Adrenal gland (tissue), 12 donors: Measurements from ENCODE around the gene GPRC5A. TPM values are rescaled to one million over a fixed set of nuclear protein-coding genes. Genes with fewer than 3 reads are reported as not detected.
"Not testable (repeated sequence)": the region's sequence is repeated elsewhere in the genome, so short reads cannot be mapped to it uniquely, and the experiment has no call there.

Source experiments
- DNase-seq, 7 donors: peaks; one replicate each; pipeline ENCODE4 v3.0.0-alpha.2; 2019 to 2020
- H3K27ac ChIP-seq, 5 donors: fragments of 200-600 bp; sonication (generic) in 4 of 5; 1 replicate in 3 of 5; 2 replicates in 2 of 5; pipeline versions ENCODE4 v1.5.1 to v1.8.0; 2016 to 2020; ENCODE audit warnings: mild to moderate bottlenecking in 1 of 5
- H3K27me3 ChIP-seq: fragments of 200-600 bp; 2 replicates; pipeline ENCODE4 v1.8.0; 2021
- H3K36me3 ChIP-seq, 2 donors: fragments of 200-600 bp; replicated peaks in 1 of 2; 1 replicate in 1 of 2; 2 replicates in 1 of 2; pipeline versions ENCODE4 v1.5.1 to v1.8.0; 2018 to 2022
- H3K4me1 ChIP-seq, 2 donors: fragments of 200-600 bp; replicated peaks in 1 of 2; 1 replicate in 1 of 2; 2 replicates in 1 of 2; pipeline versions ENCODE4 v1.5.1 to v1.8.0; 2018 to 2021
- H3K4me3 ChIP-seq, 4 donors: fragments of 200-600 bp; sonication (generic) in 3 of 4; one replicate each; pipeline ENCODE4 v1.5.1; 2016 to 2018
- H3K9me3 ChIP-seq, 3 donors: fragments of 200-600 bp; sonication (generic) in 1 of 3; replicated peaks in 1 of 3; 1 replicate in 2 of 3; 2 replicates in 1 of 3; pipeline versions ENCODE4 v1.5.1 to v1.8.0; 2016 to 2021
- POLR2A ChIP-seq, 2 donors: fragments of 450-650 bp; IDR thresholded peaks; one replicate each; pipeline ENCODE4 v1.6.1; 2017; ENCODE audit warnings: antibody characterized with exemption in 2 of 2, mild to moderate bottlenecking in 2 of 2, moderate library complexity in 1 of 2
- WGBS, 4 donors: extraction: QIAGEN DNeasy Blood & Tissue Kit in 2 of 4; methylation state at CpG; one replicate each; pipeline versions ENCODE4 v1.1.5 to v1.1.7; 2013 to 2017; 5-methylcytosine and 5-hydroxymethylcytosine counted together
- intact Hi-C, 2 donors: fragments of 100-400 bp; cut with DNase I; formaldehyde crosslinking; loops; one replicate each; pipeline versions ENCODE4 v1.14.1 to v1.15.0; 2022 to 2023
- polyA plus RNA-seq, 3 donors: library from polyadenylated mRNA; stranded (reverse); fragments of 200-250 nt in 2 of 3; fragments of 350-450 nt in 1 of 3; fragmentation: Illumina TruSeq in 1 of 3; extraction: RNeasy Lipid Tissue Mini Kit (QIAGEN cat#74804) in 1 of 3; gene quantifications; one replicate each; pipeline ENCODE4 v1.2.3, GENCODE V29; 2013 to 2014
- total RNA-seq, 9 donors: library from RNA; depleted of rRNA in 4 of 9; stranded (reverse); fragments of >200 nt in 4 of 9; fragments of 120-200 nt in 1 of 9; fragmentation: NEBNext Ultra II Directional in 1 of 9; extraction: Animal tissue kit (Norgen Biotek cat#: 25700) in 1 of 9; gene quantifications; one replicate each; pipeline versions ENCODE4 v1.1.0 to v1.2.4, GENCODE V29; 2013 to 2023
- TF ChIP-seq, protein P1 (sequence below), 6 experiments: fragments of 450-650 bp in 4 of 6; fragments of 200-600 bp in 2 of 6; sonication (generic) in 1 of 6; IDR thresholded peaks; 1 replicate in 5 of 6; 2 replicates in 1 of 6; pipeline versions ENCODE4 v1.5.1 to v1.8.0; 2016 to 2021; ENCODE audit warnings: antibody characterized with exemption in 6 of 6, mild to moderate bottlenecking in 2 of 6, moderate library complexity in 1 of 6
- donor health status: healthy with polysubstance abuse.
- donor health status: Bipolar disorder and iron deficiency.
- donor health status: DM: yes; HTN: yes; CAD: no.
- donor health status: DM: no; HTN: no; CAD: no.
- donor health status: DM: no; HTN: no; CAD: no.
- donor health status: DM: yes; HTN: yes; CAD: no.

Gene GPRC5A
- total and polyA plus RNA-seq, 12 donors = 0.33 to 22.3 (median 6.2) TPM

DNA sequence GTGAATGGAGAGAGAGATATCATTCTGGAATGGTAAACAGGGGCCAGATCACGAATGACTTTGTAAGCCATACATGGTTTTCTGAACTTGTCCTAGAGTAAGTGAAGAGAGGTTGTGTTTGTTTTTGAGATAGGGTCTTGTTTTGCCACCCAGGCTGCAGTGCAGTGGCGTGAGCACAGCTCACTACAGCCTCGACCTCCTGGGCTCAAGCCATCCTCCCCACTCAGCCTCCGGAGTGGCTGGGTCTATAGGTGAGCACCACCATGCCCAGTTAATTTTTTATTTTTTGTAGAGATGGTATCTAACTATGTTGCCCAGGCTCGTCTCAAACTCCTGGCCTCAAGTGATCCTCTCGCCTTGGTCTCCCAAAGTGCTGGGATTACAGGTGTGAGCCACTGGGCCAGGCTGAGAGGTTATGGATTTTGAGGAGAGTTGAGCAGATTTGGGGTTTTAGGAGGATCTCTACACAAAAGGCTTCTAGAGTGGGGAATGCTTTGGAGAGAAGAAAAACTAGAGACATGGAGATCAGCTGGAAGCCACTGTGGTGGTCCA is 19.7 kb upstream of the GPRC5A start:
- intact Hi-C loops = no loop called here
- no peaks in the 10 kb centered on the region for H3K36me3 ChIP-seq
- H3K9me3 ChIP-seq = no peaks in the 10 kb centered on the region
- H3K27ac ChIP-seq = no peak overlapping the region
- 82 to 87% (median 84%) methylated on average over 5 to 6 of the region's 6 CpGs for WGBS, 4 donors
- TF ChIP-seq POLR2A (IDR thresholded peaks at IDR 0.05) = no peak
- TF ChIP-seq, protein P1, sequence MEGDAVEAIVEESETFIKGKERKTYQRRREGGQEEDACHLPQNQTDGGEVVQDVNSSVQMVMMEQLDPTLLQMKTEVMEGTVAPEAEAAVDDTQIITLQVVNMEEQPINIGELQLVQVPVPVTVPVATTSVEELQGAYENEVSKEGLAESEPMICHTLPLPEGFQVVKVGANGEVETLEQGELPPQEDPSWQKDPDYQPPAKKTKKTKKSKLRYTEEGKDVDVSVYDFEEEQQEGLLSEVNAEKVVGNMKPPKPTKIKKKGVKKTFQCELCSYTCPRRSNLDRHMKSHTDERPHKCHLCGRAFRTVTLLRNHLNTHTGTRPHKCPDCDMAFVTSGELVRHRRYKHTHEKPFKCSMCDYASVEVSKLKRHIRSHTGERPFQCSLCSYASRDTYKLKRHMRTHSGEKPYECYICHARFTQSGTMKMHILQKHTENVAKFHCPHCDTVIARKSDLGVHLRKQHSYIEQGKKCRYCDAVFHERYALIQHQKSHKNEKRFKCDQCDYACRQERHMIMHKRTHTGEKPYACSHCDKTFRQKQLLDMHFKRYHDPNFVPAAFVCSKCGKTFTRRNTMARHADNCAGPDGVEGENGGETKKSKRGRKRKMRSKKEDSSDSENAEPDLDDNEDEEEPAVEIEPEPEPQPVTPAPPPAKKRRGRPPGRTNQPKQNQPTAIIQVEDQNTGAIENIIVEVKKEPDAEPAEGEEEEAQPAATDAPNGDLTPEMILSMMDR (IDR thresholded peaks at IDR 0.05) = no peak
- DNase-seq = no peak
- no peaks in the 10 kb centered on the region for H3K27me3 ChIP-seq
- H3K4me1 ChIP-seq = no peaks in the 10 kb centered on the region
- no peak overlapping the region for H3K4me3 ChIP-seq

DNA sequence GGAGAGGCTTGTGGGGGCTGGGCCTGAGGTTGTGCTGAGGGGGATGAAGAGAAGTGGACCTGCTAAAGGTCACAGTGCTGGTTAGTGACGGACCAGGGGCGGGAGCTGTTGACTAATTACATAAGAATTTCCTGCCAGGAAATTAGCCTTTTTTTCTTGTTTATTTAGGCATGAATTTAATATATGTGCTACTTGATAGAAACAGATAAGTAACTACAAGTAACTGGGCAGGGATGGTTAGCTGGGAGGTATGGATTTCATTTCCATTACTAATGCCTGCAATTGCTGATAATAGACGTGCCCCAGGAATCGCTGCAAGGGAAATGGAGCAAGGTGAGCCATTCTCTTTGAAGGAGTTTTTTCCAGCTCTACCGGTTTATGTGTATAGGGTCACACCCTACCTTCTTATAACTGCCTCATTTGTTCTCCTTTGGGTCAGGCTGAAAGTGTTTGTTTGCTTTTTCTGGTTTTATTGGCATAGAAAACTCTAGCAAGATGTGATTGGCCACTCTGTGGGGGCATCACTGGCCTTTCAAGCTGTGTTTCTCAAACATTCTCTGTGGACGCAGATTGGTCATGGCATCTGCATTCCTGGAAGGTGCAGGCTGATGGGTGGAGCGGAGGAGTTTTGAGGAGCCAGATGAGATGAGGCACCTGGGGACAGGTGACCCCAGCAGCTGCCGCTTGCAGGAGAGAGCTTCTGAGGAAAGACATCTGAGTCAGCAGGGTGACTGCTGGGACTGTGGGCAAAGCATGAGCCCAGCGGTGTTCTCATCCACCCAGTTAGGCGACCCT is 19.0 kb upstream of the GPRC5A start:
- Histone ChIP-seq H3K9me3 (no peaks in the 10 kb centered on the region), H3K36me3 (no peaks in the 10 kb centered on the region), H3K4me3 (no peak overlapping the region), H3K27me3 (no peaks in the 10 kb centered on the region), H3K4me1 (no peaks in the 10 kb centered on the region), H3K27ac (no peak overlapping the region)
- TF ChIP-seq POLR2A (IDR thresholded peaks at IDR 0.05) = no peak
- TF ChIP-seq, protein P1 (IDR thresholded peaks at IDR 0.05) = no peak
- DNase-seq = no peak
- 68 to 77% (median 69%) methylated on average over 8 to 10 of the region's 10 CpGs for WGBS, 4 donors
- intact Hi-C loops = no loop called here

DNA sequence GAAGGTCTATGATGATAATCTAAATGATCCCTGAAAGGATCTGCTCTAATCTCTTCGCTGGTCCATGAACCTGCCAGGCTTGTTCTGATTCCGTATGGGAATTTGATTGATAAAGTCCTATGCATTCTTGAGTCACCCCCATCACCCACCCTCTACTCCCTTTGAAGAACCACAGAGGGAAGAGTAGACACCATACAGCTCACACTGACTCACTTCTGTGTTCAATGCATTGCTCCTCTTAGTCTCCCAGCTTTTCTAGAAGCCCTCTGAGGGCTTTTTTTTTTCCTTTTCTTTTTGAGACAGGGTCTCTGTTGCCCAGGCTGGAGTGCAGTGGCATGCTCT is 18.5 kb upstream of the GPRC5A start:
- no peak overlapping the region for H3K27ac ChIP-seq
- H3K4me1 ChIP-seq = no peaks in the 10 kb centered on the region
- intact Hi-C loops = no loop called here
- 84 to 90% (median 90%) methylated on average over 2 of the region's 2 CpGs for WGBS, 4 donors
- no peaks in the 10 kb centered on the region for H3K9me3 ChIP-seq
- no peak for DNase-seq
- H3K36me3 ChIP-seq = no peaks in the 10 kb centered on the region
- TF ChIP-seq POLR2A (IDR thresholded peaks at IDR 0.05) = no peak
- TF ChIP-seq, protein P1 (IDR thresholded peaks at IDR 0.05) = no peak
- no peaks in the 10 kb centered on the region for H3K27me3 ChIP-seq
- no peak overlapping the region for H3K4me3 ChIP-seq

DNA sequence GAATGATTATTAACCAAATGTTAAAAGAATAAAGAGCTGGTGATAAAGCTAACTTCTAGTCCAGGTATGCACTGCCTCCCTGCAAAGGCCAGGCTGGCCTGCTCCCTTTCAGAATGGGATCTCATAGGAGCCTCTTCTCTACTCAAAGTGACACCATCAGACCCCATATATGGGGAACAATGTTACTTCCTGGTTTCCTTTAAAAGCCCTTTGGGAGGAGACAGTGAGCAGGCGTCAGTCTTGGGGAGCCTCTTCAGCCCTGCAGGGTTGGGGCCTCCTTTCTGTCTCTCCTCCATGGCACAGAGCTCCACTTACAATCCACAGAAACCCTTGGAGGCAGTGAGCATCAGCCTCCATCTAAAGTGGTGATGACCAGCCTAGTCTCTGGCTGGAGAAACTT is 17.3 kb upstream of the GPRC5A start:
- Histone ChIP-seq H3K9me3 (no peaks in the 10 kb centered on the region), H3K27me3 (no peaks in the 10 kb centered on the region), H3K27ac (no peak overlapping the region), H3K4me3 (no peak overlapping the region), H3K36me3 (no peaks in the 10 kb centered on the region), H3K4me1 (no peaks in the 10 kb centered on the region)
- TF ChIP-seq POLR2A (IDR thresholded peaks at IDR 0.05) = no peak
- TF ChIP-seq, protein P1 (IDR thresholded peaks at IDR 0.05) = no peak
- 75 to 92% (median 85%) methylated on average over 1 of the region's 1 CpG for WGBS, 4 donors
- intact Hi-C loops = no loop called here
- no peak for DNase-seq

DNA sequence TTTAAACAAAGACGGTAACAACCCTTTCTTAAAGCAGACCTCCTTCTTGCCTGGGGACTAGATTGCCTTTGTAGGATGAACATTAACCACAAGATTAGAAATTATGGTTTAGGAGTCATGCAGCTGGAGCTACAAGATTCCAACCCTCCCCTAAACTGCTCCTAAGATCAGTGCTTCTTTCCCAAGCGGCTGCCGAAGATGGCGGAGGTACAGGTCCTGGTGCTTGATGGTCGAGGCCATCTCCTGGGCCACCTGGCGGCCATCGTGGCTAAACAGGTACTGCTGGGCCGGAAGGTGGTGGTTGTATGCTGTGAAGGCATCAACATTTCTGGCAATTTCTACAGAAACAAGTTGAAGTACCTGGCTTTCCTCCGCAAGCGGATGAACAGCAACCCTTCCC is 16.1 kb upstream of the GPRC5A start:
- H3K36me3 ChIP-seq, H3K9me3 ChIP-seq, intact Hi-C loops, H3K27me3 ChIP-seq, H3K4me3 ChIP-seq, H3K4me1 ChIP-seq, DNase-seq, H3K27ac ChIP-seq: not testable (repeated sequence)
- WGBS, 4 donors = 90 to 96% (median 93%) methylated on average over 10 of the region's 10 CpGs
